ENCODE results near the gene DCTD. TPM values are rescaled to one million over a fixed set of nuclear protein-coding genes. Genes with fewer than 3 reads are reported as not detected.

DCTD gene
- total and polyA plus RNA-seq, 2 experiments from 2014 or later = 92.4 to 92.6 TPM

- no peak for TF ChIP-seq CTCF (IDR thresholded peaks at IDR 0.05; ENCODE audit: poor library complexity)
- TF ChIP-seq EZH2 (IDR thresholded peaks at IDR 0.05; ENCODE audit: borderline replicate concordance) = no peak
- TF ChIP-seq EZH2phosphoT487 (IDR thresholded peaks at IDR 0.05; ENCODE audit: low read depth, severe bottlenecking, unreplicated experiment) = no peak
- Histone ChIP-seq H3K79me2 (peaks cover 35% of the 10 kb centered on the region), H3K9me2 (replicated peaks; ENCODE audit: insufficient read depth) (no peaks in the 10 kb centered on the region), H3K27me3 (no peaks in the 10 kb centered on the region), H3K27ac (no peak overlapping the region), H3K4me2 (no peak overlapping the region), H4K20me1 (ENCODE audit: insufficient read depth, poor library complexity, severe bottlenecking) (no peaks in the 10 kb centered on the region), H3K4me3 (no peak overlapping the region), H3K36me3 (replicated peaks; ENCODE audit: insufficient read depth, low read depth) (no peaks in the 10 kb centered on the region), H2AFZ (no peak overlapping the region), H3K4me1 (ENCODE audit: insufficient read depth) (peaks cover 18% of the 10 kb centered on the region), H3K9me3 (ENCODE audit: low read depth) (no peaks in the 10 kb centered on the region)
- DNase-seq (ENCODE audit: low spot score) = no peak
- 68% methylated on average over 5 of the region's 5 CpGs for WGBS (ENCODE audit: low lambda C conversion rate, missing lambda C conversion rate)
These were observed 2.8 kb downstream of the DCTD start for GRCh38 chr4:182914357-182914756.

- H3K36me3 ChIP-seq (replicated peaks; ENCODE audit: insufficient read depth, low read depth) = no peaks in the 10 kb centered on the region
- H3K27me3 ChIP-seq = no peaks in the 10 kb centered on the region
- WGBS (ENCODE audit: low lambda C conversion rate, missing lambda C conversion rate) = 92% methylated on average over 2 of the region's 2 CpGs
- H4K20me1 ChIP-seq (ENCODE audit: insufficient read depth, poor library complexity, severe bottlenecking) = no peaks in the 10 kb centered on the region
- no peak overlapping the region for H3K27ac ChIP-seq
- H3K9me3 ChIP-seq (ENCODE audit: low read depth) = no peaks in the 10 kb centered on the region
- H3K9me2 ChIP-seq (replicated peaks; ENCODE audit: insufficient read depth) = no peaks in the 10 kb centered on the region
- peaks cover 35% of the 10 kb centered on the region for H3K79me2 ChIP-seq
- H3K4me1 ChIP-seq (ENCODE audit: insufficient read depth) = peaks cover 16% of the 10 kb centered on the region
- TF ChIP-seq EZH2phosphoT487 (IDR thresholded peaks at IDR 0.05; ENCODE audit: low read depth, severe bottlenecking, unreplicated experiment) = no peak
- TF ChIP-seq CTCF (IDR thresholded peaks at IDR 0.05; ENCODE audit: poor library complexity) = no peak
- no peak for TF ChIP-seq EZH2 (IDR thresholded peaks at IDR 0.05; ENCODE audit: borderline replicate concordance)
- no peak overlapping the region for H3K4me2 ChIP-seq
- no peak for DNase-seq (ENCODE audit: low spot score)
- no peak overlapping the region for H2AFZ ChIP-seq
- H3K4me3 ChIP-seq = no peak overlapping the region
These were observed 3.6 kb downstream of the DCTD start for GRCh38 chr4:182913621-182914020.

- Histone ChIP-seq H3K9me2 (replicated peaks; ENCODE audit: insufficient read depth) (no peaks in the 10 kb centered on the region), H3K27me3 (no peaks in the 10 kb centered on the region), H2AFZ (no peak overlapping the region), H3K4me1 (ENCODE audit: insufficient read depth) (peaks cover 11% of the 10 kb centered on the region), H3K27ac (no peak overlapping the region), H3K4me2 (no peak overlapping the region), H3K9me3 (ENCODE audit: low read depth) (no peaks in the 10 kb centered on the region), H3K36me3 (replicated peaks; ENCODE audit: insufficient read depth, low read depth) (no peaks in the 10 kb centered on the region), H4K20me1 (ENCODE audit: insufficient read depth, poor library complexity, severe bottlenecking) (no peaks in the 10 kb centered on the region), H3K79me2 (peaks cover 35% of the 10 kb centered on the region), H3K4me3 (no peak overlapping the region)
- TF ChIP-seq EZH2 (IDR thresholded peaks at IDR 0.05; ENCODE audit: borderline replicate concordance) (no peak), CTCF (IDR thresholded peaks at IDR 0.05; ENCODE audit: poor library complexity) (no peak), EZH2phosphoT487 (IDR thresholded peaks at IDR 0.05; ENCODE audit: low read depth, severe bottlenecking, unreplicated experiment) (no peak)
- no peak for DNase-seq (ENCODE audit: low spot score)
- WGBS (ENCODE audit: low lambda C conversion rate, missing lambda C conversion rate) = 79% methylated on average over 8 of the region's 8 CpGs
These were observed 4.2 kb downstream of the DCTD start for GRCh38 chr4:182913036-182913435.

GRCh38 chr4:182908124-182908523, 9.1 kb downstream of the DCTD start:
- H3K4me3 ChIP-seq = no peak overlapping the region
- no peaks in the 10 kb centered on the region for H4K20me1 ChIP-seq (ENCODE audit: insufficient read depth, poor library complexity, severe bottlenecking)
- H3K4me2 ChIP-seq = no peak overlapping the region
- H3K9me2 ChIP-seq (replicated peaks; ENCODE audit: insufficient read depth) = no peaks in the 10 kb centered on the region
- no peaks in the 10 kb centered on the region for H3K27me3 ChIP-seq
- H3K79me2 ChIP-seq = peaks cover 21% of the 10 kb centered on the region
- H3K9me3 ChIP-seq (ENCODE audit: low read depth) = no peaks in the 10 kb centered on the region
- TF ChIP-seq CTCF (IDR thresholded peaks at IDR 0.05; ENCODE audit: poor library complexity) (no peak), EZH2phosphoT487 (IDR thresholded peaks at IDR 0.05; ENCODE audit: low read depth, severe bottlenecking, unreplicated experiment) (no peak), EZH2 (IDR thresholded peaks at IDR 0.05; ENCODE audit: borderline replicate concordance) (no peak)
- no peak overlapping the region for H2AFZ ChIP-seq
- H3K4me1 ChIP-seq (ENCODE audit: insufficient read depth) = no peaks in the 10 kb centered on the region
- no peak for DNase-seq (ENCODE audit: low spot score)
- no peaks in the 10 kb centered on the region for H3K36me3 ChIP-seq (replicated peaks; ENCODE audit: insufficient read depth, low read depth)
- 74% methylated on average over 3 of the region's 3 CpGs for WGBS (ENCODE audit: low lambda C conversion rate, missing lambda C conversion rate)
- H3K27ac ChIP-seq = no peak overlapping the region
